GM23338 (cell line): ENCODE measurements around the gene PLD6. TPM values are rescaled to one million over a fixed set of nuclear protein-coding genes. Genes with fewer than 3 reads are reported as not detected.

Source experiments
- ATAC-seq: fragments of 200-7000 bp; cut with Tn5 transposase; 3 replicates; pipeline ENCODE4 v1.9.1; 2020
- DNase-seq: peaks from one replicate; pipeline ENCODE4 v3.0.0-alpha.2; 2015; ENCODE audit warnings: low spot score
- H2AFZ ChIP-seq: fragments of 200-600 bp; sonication (generic); 2 replicates; pipeline ENCODE4 v1.8.0; 2016; ENCODE audit warnings: antibody characterized with exemption, mild to moderate bottlenecking, moderate library complexity
- H3F3A ChIP-seq: fragments of 200-600 bp; sonication (generic); replicated peaks from 2 replicates; pipeline ENCODE4 v1.8.0; 2017; ENCODE audit warnings: antibody characterized with exemption, mixed run types, low read depth
- H3K27ac ChIP-seq: fragments of 200-600 bp; sonication (generic); 2 replicates; pipeline ENCODE4 v1.6.1; 2016; ENCODE audit warnings: low read depth
- H3K27me3 ChIP-seq: fragments of 200-600 bp; sonication (generic); 2 replicates; pipeline ENCODE4 v1.8.0; 2016; ENCODE audit warnings: mild to moderate bottlenecking, mixed run types, moderate library complexity; ENCODE audit not compliant: insufficient read depth
- H3K36me3 ChIP-seq: fragments of 200-600 bp; sonication (generic); 2 replicates; pipeline ENCODE4 v1.8.0; 2016; ENCODE audit warnings: mild to moderate bottlenecking; ENCODE audit not compliant: insufficient read depth
- H3K4me1 ChIP-seq: fragments of 200-600 bp; sonication (generic); 2 replicates; pipeline ENCODE4 v1.8.0; 2016; ENCODE audit warnings: mild to moderate bottlenecking, moderate library complexity; ENCODE audit not compliant: insufficient read depth
- H3K4me2 ChIP-seq: fragments of 200-600 bp; sonication (generic); 2 replicates; pipeline ENCODE4 v1.7.1; 2017; ENCODE audit warnings: mixed run types
- H3K4me3 ChIP-seq: fragments of 200-600 bp; sonication (generic); 2 replicates; pipeline ENCODE4 v1.6.1; 2016; ENCODE audit warnings: mixed run types
- H3K79me2 ChIP-seq: fragments of 200-600 bp; sonication (generic); replicated peaks from 2 replicates; pipeline ENCODE4 v1.8.0; 2017; ENCODE audit warnings: mild to moderate bottlenecking; ENCODE audit not compliant: insufficient read depth
- H3K9me2 ChIP-seq: fragments of 200-600 bp; sonication (generic); 2 replicates; pipeline ENCODE4 v1.8.0; 2017; ENCODE audit not compliant: insufficient read depth
- H4K20me1 ChIP-seq: fragments of 200-600 bp; sonication (generic); replicated peaks from 2 replicates; pipeline ENCODE4 v1.8.0; 2017; ENCODE audit warnings: mild to moderate bottlenecking; ENCODE audit not compliant: insufficient read depth
- H3K27ac Mint-ChIP-seq: 2 replicates; pipeline ENCODE4 v1.8.0; 2020; ENCODE audit warnings: inconsistent platforms, mild to moderate bottlenecking, moderate library complexity, mixed read lengths
- H3K27me3 Mint-ChIP-seq: 3 replicates; pipeline ENCODE4 v1.8.0; 2022; ENCODE audit warnings: low read depth, mild to moderate bottlenecking, moderate library complexity, mixed read lengths, inconsistent platforms; ENCODE audit not compliant: insufficient read depth, poor library complexity
- H3K36me3 Mint-ChIP-seq: 3 replicates; pipeline ENCODE4 v1.8.0; 2021; ENCODE audit warnings: low read depth, mild to moderate bottlenecking, inconsistent platforms, moderate library complexity, mixed read lengths
- H3K4me1 Mint-ChIP-seq: 3 replicates; pipeline ENCODE4 v1.8.0; 2020; ENCODE audit warnings: mild to moderate bottlenecking, inconsistent platforms, mixed read lengths
- H3K4me3 Mint-ChIP-seq: 3 replicates; pipeline ENCODE4 v1.8.0; 2021; ENCODE audit warnings: moderate library complexity, mild to moderate bottlenecking, inconsistent platforms, mixed read lengths
- H3K9me3 Mint-ChIP-seq: 3 replicates; pipeline ENCODE4 v1.8.0; 2020; ENCODE audit warnings: moderate library complexity, mild to moderate bottlenecking, inconsistent platforms, mixed read lengths
- CREB1 ChIP-seq: fragments of 250-450 bp; sonication (Bioruptor Pico); IDR thresholded peaks from 2 replicates; pipeline ENCODE4 v1.5.0; 2020; ENCODE audit warnings: low read depth, mild to moderate bottlenecking, moderate library complexity
- CTCF ChIP-seq, 2 experiments: fragments of 200-600 bp in 1 of 2; sonication (generic) in 1 of 2; conservative IDR thresholded peaks; 2 replicates each; pipeline versions ENCODE4 v1.5.1 to v1.6.1; 2016 to 2017; ENCODE audit warnings: antibody characterized with exemption in 2 of 2, low read depth in 2 of 2, mild to moderate bottlenecking in 2 of 2, moderate library complexity in 1 of 2
- ETS1 ChIP-seq: IDR thresholded peaks from 2 replicates; pipeline ENCODE4 v1.6.1; 2016; ENCODE audit warnings: antibody characterized with exemption
- EZH2 ChIP-seq: fragments of 200-600 bp; sonication (generic); IDR thresholded peaks from one replicate; pipeline ENCODE4 v1.8.0; 2017; ENCODE audit warnings: antibody characterized with exemption, mild to moderate bottlenecking, low read depth; ENCODE audit not compliant: unreplicated experiment
- EZH2phosphoT487 ChIP-seq: fragments of 200-600 bp; sonication (generic); IDR thresholded peaks from one replicate; pipeline ENCODE4 v1.8.1; 2018; ENCODE audit warnings: antibody characterized with exemption; ENCODE audit not compliant: unreplicated experiment
- JUNB ChIP-seq: IDR thresholded peaks from one replicate; pipeline ENCODE4 v1.6.1; 2016; ENCODE audit warnings: antibody characterized with exemption; ENCODE audit not compliant: unreplicated experiment
- NANOG ChIP-seq: IDR thresholded peaks from 2 replicates; pipeline ENCODE4 v1.6.1; 2016; ENCODE audit warnings: antibody characterized with exemption, borderline replicate concordance
- POLR2AphosphoS5 ChIP-seq: IDR thresholded peaks from 2 replicates; pipeline ENCODE4 v1.6.1; 2016; ENCODE audit warnings: antibody characterized with exemption, low read depth
- STAT1 ChIP-seq: IDR thresholded peaks from one replicate; pipeline ENCODE4 v1.6.1; 2016; ENCODE audit warnings: antibody characterized with exemption; ENCODE audit not compliant: unreplicated experiment
- ZNF114 ChIP-seq: fragments of 250-450 bp; sonication (Bioruptor Pico); IDR thresholded peaks from 2 replicates; pipeline ENCODE4 v1.5.0; 2020; ENCODE audit warnings: mild to moderate bottlenecking, moderate library complexity
- ZNF331 ChIP-seq: fragments of 250-450 bp; sonication (Bioruptor Pico); IDR thresholded peaks from 2 replicates; pipeline ENCODE4 v1.5.0; 2020; ENCODE audit warnings: low read depth, mild to moderate bottlenecking, moderate library complexity
- ZNF462 ChIP-seq: fragments of 250-450 bp; sonication (Bioruptor Pico); IDR thresholded peaks from 2 replicates; pipeline ENCODE4 v1.5.0; 2020; ENCODE audit warnings: mild to moderate bottlenecking, moderate library complexity
- polyA plus RNA-seq: library from polyadenylated mRNA; unstranded; fragments of >200 nt; fragmentation: Nextera tagmentation; extraction: Ambion mirVana; gene quantifications from 2 replicates; pipeline ENCODE4 v1.2.1, GENCODE V29; 2016
- total RNA-seq: library from RNA; depleted of rRNA; stranded (reverse); fragments of >200 nt; shearing (Covaris generic); gene quantifications from 2 replicates; pipeline ENCODE4 v1.2.3, GENCODE V29; 2014
- TF ChIP-seq, protein P1 (sequence below): IDR thresholded peaks from one replicate; pipeline ENCODE4 v1.6.1; 2018; ENCODE audit warnings: antibody characterized with exemption; ENCODE audit not compliant: unreplicated experiment

PLD6 gene
- total and polyA plus RNA-seq, 2 experiments from 2014 or later: not detected

DNA sequence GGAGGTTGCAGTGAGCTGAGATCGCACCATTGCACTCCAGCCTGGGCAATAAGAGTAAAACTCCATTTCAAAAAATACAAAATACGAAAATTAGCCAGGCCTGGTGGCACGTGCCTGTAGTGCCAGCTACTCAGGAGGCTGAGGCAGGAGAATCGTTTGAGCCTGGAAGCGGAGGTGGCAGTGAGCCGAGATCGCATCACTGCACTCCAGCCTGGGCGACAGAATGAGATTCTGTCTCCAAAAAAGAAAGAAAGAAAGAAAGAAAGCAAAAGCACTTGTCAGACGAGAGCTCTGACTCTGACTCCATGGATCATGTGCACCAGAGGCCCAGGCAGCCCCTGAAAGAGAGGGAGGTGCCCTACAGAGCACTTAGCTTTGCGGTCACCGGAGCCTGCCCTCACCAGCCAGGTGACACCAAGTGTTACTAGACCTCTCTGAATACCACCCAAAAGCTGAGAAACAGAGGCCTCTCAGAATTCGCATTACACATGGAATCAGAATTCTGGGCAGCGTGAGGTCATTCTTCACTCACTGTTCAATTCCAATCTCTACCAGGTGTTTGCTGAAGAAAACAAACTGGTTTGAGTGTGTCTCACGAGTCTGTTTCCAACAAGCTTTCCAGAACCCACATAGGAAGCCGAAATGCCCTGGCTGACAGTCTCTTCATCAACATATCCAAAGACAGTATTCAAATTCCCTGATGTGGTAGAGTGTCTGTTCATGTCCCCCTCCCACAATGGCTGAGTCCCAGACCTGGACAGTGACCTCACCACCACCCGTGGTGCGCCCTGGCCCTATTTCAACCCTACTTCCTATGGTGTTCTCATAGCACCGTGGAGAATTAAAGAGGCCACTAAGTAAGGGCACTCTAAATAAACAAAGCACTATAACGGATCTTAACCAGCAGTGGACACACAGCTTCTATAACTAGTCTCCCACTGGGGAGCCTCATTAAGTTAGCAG, 29.4 kb upstream of the PLD6 start:
- H3K36me3 ChIP-seq: peaks cover 4% of the 10 kb centered on the region; the same call in 1 of the 2 replicates
- H3K4me1 Mint-ChIP-seq: peaks cover 16% of the 10 kb centered on the region
- no peaks in the 10 kb centered on the region for H3K9me3 Mint-ChIP-seq
- H3K79me2 ChIP-seq: peaks cover 43% of the 10 kb centered on the region
- H3K36me3 Mint-ChIP-seq: peaks cover 14% of the 10 kb centered on the region
- peak overlapping the region; percentile 78 for H3K4me2 ChIP-seq
- ATAC-seq: no peak
- H3K27me3 Mint-ChIP-seq: peaks cover 11% of the 10 kb centered on the region
- H3F3A ChIP-seq: 0 out of 2 replicates have a peak, but pooled peaks cover 5% of the 10 kb centered on the region
- peak overlapping the region; percentile 98 for H3K4me3 ChIP-seq
- no peak for DNase-seq
- peaks cover 10% of the 10 kb centered on the region for H3K4me1 ChIP-seq
- peaks cover 11% of the 10 kb centered on the region; the same call in 1 of the 2 replicates for H4K20me1 ChIP-seq
- no peaks in the 10 kb centered on the region for H3K9me2 ChIP-seq
- H3K27me3 ChIP-seq: no peaks in the 10 kb centered on the region
- no peak overlapping the region for H2AFZ ChIP-seq
- no peak overlapping the region; the same call in 1 of the 2 replicates for H3K27ac Mint-ChIP-seq
- TF ChIP-seq, protein P1, sequence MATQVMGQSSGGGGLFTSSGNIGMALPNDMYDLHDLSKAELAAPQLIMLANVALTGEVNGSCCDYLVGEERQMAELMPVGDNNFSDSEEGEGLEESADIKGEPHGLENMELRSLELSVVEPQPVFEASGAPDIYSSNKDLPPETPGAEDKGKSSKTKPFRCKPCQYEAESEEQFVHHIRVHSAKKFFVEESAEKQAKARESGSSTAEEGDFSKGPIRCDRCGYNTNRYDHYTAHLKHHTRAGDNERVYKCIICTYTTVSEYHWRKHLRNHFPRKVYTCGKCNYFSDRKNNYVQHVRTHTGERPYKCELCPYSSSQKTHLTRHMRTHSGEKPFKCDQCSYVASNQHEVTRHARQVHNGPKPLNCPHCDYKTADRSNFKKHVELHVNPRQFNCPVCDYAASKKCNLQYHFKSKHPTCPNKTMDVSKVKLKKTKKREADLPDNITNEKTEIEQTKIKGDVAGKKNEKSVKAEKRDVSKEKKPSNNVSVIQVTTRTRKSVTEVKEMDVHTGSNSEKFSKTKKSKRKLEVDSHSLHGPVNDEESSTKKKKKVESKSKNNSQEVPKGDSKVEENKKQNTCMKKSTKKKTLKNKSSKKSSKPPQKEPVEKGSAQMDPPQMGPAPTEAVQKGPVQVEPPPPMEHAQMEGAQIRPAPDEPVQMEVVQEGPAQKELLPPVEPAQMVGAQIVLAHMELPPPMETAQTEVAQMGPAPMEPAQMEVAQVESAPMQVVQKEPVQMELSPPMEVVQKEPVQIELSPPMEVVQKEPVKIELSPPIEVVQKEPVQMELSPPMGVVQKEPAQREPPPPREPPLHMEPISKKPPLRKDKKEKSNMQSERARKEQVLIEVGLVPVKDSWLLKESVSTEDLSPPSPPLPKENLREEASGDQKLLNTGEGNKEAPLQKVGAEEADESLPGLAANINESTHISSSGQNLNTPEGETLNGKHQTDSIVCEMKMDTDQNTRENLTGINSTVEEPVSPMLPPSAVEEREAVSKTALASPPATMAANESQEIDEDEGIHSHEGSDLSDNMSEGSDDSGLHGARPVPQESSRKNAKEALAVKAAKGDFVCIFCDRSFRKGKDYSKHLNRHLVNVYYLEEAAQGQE: no peak
- TF ChIP-seq ZNF331 (no peak), STAT1 (no peak), EZH2 (no peak), EZH2phosphoT487 (no peak), POLR2AphosphoS5 (no peak), ZNF462 (CRISPR knock-in tag) (no peak), CTCF (conservative IDR thresholded peaks at IDR 0.05; ENCODE audit: low read depth in 2 of 2) (no peak), CREB1 (CRISPR knock-in tag) (no peak), ETS1 (no peak), JUNB (no peak), ZNF114 (CRISPR knock-in tag) (no peak), NANOG (no peak)
- no peak overlapping the region for H3K27ac ChIP-seq
- H3K4me3 Mint-ChIP-seq: peak overlapping the region; percentile 98
